GM23338 (cell line): ENCODE measurements around the gene AADAT. TPM values are rescaled to one million over a fixed set of nuclear protein-coding genes. Genes with fewer than 3 reads are reported as not detected.

Source experiments
- ATAC-seq: fragments of 200-7000 bp; cut with Tn5 transposase; 3 replicates; pipeline ENCODE4 v1.9.1; 2020
- DNase-seq: peaks from one replicate; pipeline ENCODE4 v3.0.0-alpha.2; 2015; ENCODE audit warnings: low spot score
- H2AFZ ChIP-seq: fragments of 200-600 bp; sonication (generic); 2 replicates; pipeline ENCODE4 v1.8.0; 2016; ENCODE audit warnings: antibody characterized with exemption, mild to moderate bottlenecking, moderate library complexity
- H3F3A ChIP-seq: fragments of 200-600 bp; sonication (generic); replicated peaks from 2 replicates; pipeline ENCODE4 v1.8.0; 2017; ENCODE audit warnings: antibody characterized with exemption, mixed run types, low read depth
- H3K27ac ChIP-seq: fragments of 200-600 bp; sonication (generic); 2 replicates; pipeline ENCODE4 v1.6.1; 2016; ENCODE audit warnings: low read depth
- H3K27me3 ChIP-seq: fragments of 200-600 bp; sonication (generic); 2 replicates; pipeline ENCODE4 v1.8.0; 2016; ENCODE audit warnings: mild to moderate bottlenecking, mixed run types, moderate library complexity; ENCODE audit not compliant: insufficient read depth
- H3K36me3 ChIP-seq: fragments of 200-600 bp; sonication (generic); 2 replicates; pipeline ENCODE4 v1.8.0; 2016; ENCODE audit warnings: mild to moderate bottlenecking; ENCODE audit not compliant: insufficient read depth
- H3K4me1 ChIP-seq: fragments of 200-600 bp; sonication (generic); 2 replicates; pipeline ENCODE4 v1.8.0; 2016; ENCODE audit warnings: mild to moderate bottlenecking, moderate library complexity; ENCODE audit not compliant: insufficient read depth
- H3K4me2 ChIP-seq: fragments of 200-600 bp; sonication (generic); 2 replicates; pipeline ENCODE4 v1.7.1; 2017; ENCODE audit warnings: mixed run types
- H3K4me3 ChIP-seq: fragments of 200-600 bp; sonication (generic); 2 replicates; pipeline ENCODE4 v1.6.1; 2016; ENCODE audit warnings: mixed run types
- H3K79me2 ChIP-seq: fragments of 200-600 bp; sonication (generic); replicated peaks from 2 replicates; pipeline ENCODE4 v1.8.0; 2017; ENCODE audit warnings: mild to moderate bottlenecking; ENCODE audit not compliant: insufficient read depth
- H3K9me2 ChIP-seq: fragments of 200-600 bp; sonication (generic); 2 replicates; pipeline ENCODE4 v1.8.0; 2017; ENCODE audit not compliant: insufficient read depth
- H4K20me1 ChIP-seq: fragments of 200-600 bp; sonication (generic); replicated peaks from 2 replicates; pipeline ENCODE4 v1.8.0; 2017; ENCODE audit warnings: mild to moderate bottlenecking; ENCODE audit not compliant: insufficient read depth
- H3K27ac Mint-ChIP-seq: 2 replicates; pipeline ENCODE4 v1.8.0; 2020; ENCODE audit warnings: inconsistent platforms, mild to moderate bottlenecking, moderate library complexity, mixed read lengths
- H3K27me3 Mint-ChIP-seq: 3 replicates; pipeline ENCODE4 v1.8.0; 2022; ENCODE audit warnings: low read depth, mild to moderate bottlenecking, moderate library complexity, mixed read lengths, inconsistent platforms; ENCODE audit not compliant: insufficient read depth, poor library complexity
- H3K36me3 Mint-ChIP-seq: 3 replicates; pipeline ENCODE4 v1.8.0; 2021; ENCODE audit warnings: low read depth, mild to moderate bottlenecking, inconsistent platforms, moderate library complexity, mixed read lengths
- H3K4me1 Mint-ChIP-seq: 3 replicates; pipeline ENCODE4 v1.8.0; 2020; ENCODE audit warnings: mild to moderate bottlenecking, inconsistent platforms, mixed read lengths
- H3K4me3 Mint-ChIP-seq: 3 replicates; pipeline ENCODE4 v1.8.0; 2021; ENCODE audit warnings: moderate library complexity, mild to moderate bottlenecking, inconsistent platforms, mixed read lengths
- H3K9me3 Mint-ChIP-seq: 3 replicates; pipeline ENCODE4 v1.8.0; 2020; ENCODE audit warnings: moderate library complexity, mild to moderate bottlenecking, inconsistent platforms, mixed read lengths
- CREB1 ChIP-seq: fragments of 250-450 bp; sonication (Bioruptor Pico); IDR thresholded peaks from 2 replicates; pipeline ENCODE4 v1.5.0; 2020; ENCODE audit warnings: low read depth, mild to moderate bottlenecking, moderate library complexity
- ETS1 ChIP-seq: IDR thresholded peaks from 2 replicates; pipeline ENCODE4 v1.6.1; 2016; ENCODE audit warnings: antibody characterized with exemption
- EZH2 ChIP-seq: fragments of 200-600 bp; sonication (generic); IDR thresholded peaks from one replicate; pipeline ENCODE4 v1.8.0; 2017; ENCODE audit warnings: antibody characterized with exemption, mild to moderate bottlenecking, low read depth; ENCODE audit not compliant: unreplicated experiment
- JUNB ChIP-seq: IDR thresholded peaks from one replicate; pipeline ENCODE4 v1.6.1; 2016; ENCODE audit warnings: antibody characterized with exemption; ENCODE audit not compliant: unreplicated experiment
- NANOG ChIP-seq: IDR thresholded peaks from 2 replicates; pipeline ENCODE4 v1.6.1; 2016; ENCODE audit warnings: antibody characterized with exemption, borderline replicate concordance
- POLR2AphosphoS5 ChIP-seq: IDR thresholded peaks from 2 replicates; pipeline ENCODE4 v1.6.1; 2016; ENCODE audit warnings: antibody characterized with exemption, low read depth
- STAT1 ChIP-seq: IDR thresholded peaks from one replicate; pipeline ENCODE4 v1.6.1; 2016; ENCODE audit warnings: antibody characterized with exemption; ENCODE audit not compliant: unreplicated experiment
- ZNF114 ChIP-seq: fragments of 250-450 bp; sonication (Bioruptor Pico); IDR thresholded peaks from 2 replicates; pipeline ENCODE4 v1.5.0; 2020; ENCODE audit warnings: mild to moderate bottlenecking, moderate library complexity
- ZNF462 ChIP-seq: fragments of 250-450 bp; sonication (Bioruptor Pico); IDR thresholded peaks from 2 replicates; pipeline ENCODE4 v1.5.0; 2020; ENCODE audit warnings: mild to moderate bottlenecking, moderate library complexity
- polyA plus RNA-seq: library from polyadenylated mRNA; unstranded; fragments of >200 nt; fragmentation: Nextera tagmentation; extraction: Ambion mirVana; gene quantifications from 2 replicates; pipeline ENCODE4 v1.2.1, GENCODE V29; 2016
- total RNA-seq: library from RNA; depleted of rRNA; stranded (reverse); fragments of >200 nt; shearing (Covaris generic); gene quantifications from 2 replicates; pipeline ENCODE4 v1.2.3, GENCODE V29; 2014

The AADAT gene
- total and polyA plus RNA-seq, 2 experiments from 2014 or later, result 6.9 to 7.0 TPM

- Histone ChIP-seq H4K20me1 (no peaks in the 10 kb centered on the region), H3K36me3 (no peaks in the 10 kb centered on the region), H3K9me2 (no peaks in the 10 kb centered on the region), H3K4me2 (no peak overlapping the region), H3K27ac (no peak overlapping the region), H2AFZ (no peak overlapping the region), H3K27me3 (no peaks in the 10 kb centered on the region), H3K4me1 (no peaks in the 10 kb centered on the region), H3K79me2 (no peaks in the 10 kb centered on the region), H3K4me3 (no peak overlapping the region), H3F3A (no peaks in the 10 kb centered on the region)
- no peaks in the 10 kb centered on the region for H3K9me3 Mint-ChIP-seq
- no peaks in the 10 kb centered on the region for H3K27me3 Mint-ChIP-seq
- H3K27ac Mint-ChIP-seq, result no peak overlapping the region
- H3K4me1 Mint-ChIP-seq, result peaks cover 14% of the 10 kb centered on the region
- H3K4me3 Mint-ChIP-seq, result no peak overlapping the region
- DNase-seq, result no peak
- ATAC-seq, result no peak
- H3K36me3 Mint-ChIP-seq, result no peaks in the 10 kb centered on the region
- no peak for TF ChIP-seq ETS1
- no peak for TF ChIP-seq JUNB
Observed at GRCh38 chr4:170037481-170037880, 52.3 kb downstream of the AADAT start.

GRCh38 chr4:170035845-170036244, 53.9 kb downstream of the AADAT start:
- no peaks in the 10 kb centered on the region for H3K9me2 ChIP-seq

More at GRCh38 chr4:170035845-170036244, 53.9 kb downstream of the AADAT start:
- no peaks in the 10 kb centered on the region for H3K27me3 Mint-ChIP-seq
- TF ChIP-seq POLR2AphosphoS5 (no peak), NANOG (no peak), STAT1 (no peak), ZNF462 (CRISPR knock-in tag) (no peak), JUNB (no peak), ZNF114 (CRISPR knock-in tag) (no peak), EZH2 (no peak), CREB1 (no peak)
- H3K27ac ChIP-seq, result no peak overlapping the region
- no peak overlapping the region for H3K27ac Mint-ChIP-seq
- no peaks in the 10 kb centered on the region for H3K79me2 ChIP-seq
- no peak overlapping the region for H3K4me3 ChIP-seq
- no peaks in the 10 kb centered on the region for H3K9me3 Mint-ChIP-seq
- DNase-seq (no peak), ATAC-seq (no peak)
- H3K27me3 ChIP-seq, result no peaks in the 10 kb centered on the region
- no peaks in the 10 kb centered on the region for H4K20me1 ChIP-seq
- no peaks in the 10 kb centered on the region for H3K36me3 ChIP-seq
- H3K4me1 ChIP-seq, result no peaks in the 10 kb centered on the region
- H3F3A ChIP-seq, result no peaks in the 10 kb centered on the region
- no peak overlapping the region for H2AFZ ChIP-seq
- peaks cover 14% of the 10 kb centered on the region for H3K4me1 Mint-ChIP-seq
- H3K4me2 ChIP-seq, result no peak overlapping the region
- H3K36me3 Mint-ChIP-seq, result no peaks in the 10 kb centered on the region
- H3K4me3 Mint-ChIP-seq, result no peak overlapping the region
